ENCODE data around the gene GALP. TPM values are rescaled to one million over a fixed set of nuclear protein-coding genes. Genes with fewer than 3 reads are reported as not detected.

GALP gene
- total RNA-seq, 2 experiments from 2014 or later = not detected

DNA sequence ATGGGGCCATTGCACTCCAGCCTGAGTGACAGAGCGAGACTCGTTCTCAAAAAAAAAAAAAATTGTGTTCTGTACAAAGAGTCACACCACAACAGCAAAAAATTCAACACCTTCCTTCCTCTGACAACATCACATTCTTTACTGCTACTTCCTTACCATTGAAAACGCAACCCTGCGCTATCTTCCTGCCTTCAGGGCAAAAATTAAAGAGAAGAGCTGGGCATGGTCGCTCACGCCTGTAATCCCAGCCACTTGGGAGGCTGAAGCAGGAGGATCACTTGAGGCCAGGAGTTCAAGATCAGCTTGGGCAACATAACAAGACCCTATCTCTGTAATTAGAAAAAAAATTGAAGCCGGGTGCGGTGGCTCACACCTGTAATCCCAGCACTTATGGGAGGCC is 44.2 kb upstream of the GALP start:
- intact Hi-C loops (cut with DNase I, micrococcal nuclease) = no loop called here
- DNase-seq (no peak), ATAC-seq (ENCODE audit: poor library complexity) (no peak)
- Mint-ChIP-seq H3K36me3 (ENCODE audit: low read depth) (no peaks in the 10 kb centered on the region), H3K4me3 (no peak overlapping the region), H3K27ac (no peak overlapping the region), H3K4me1 (ENCODE audit: low read depth) (no peaks in the 10 kb centered on the region), H3K9me3 (no peaks in the 10 kb centered on the region), H3K27me3 (no peaks in the 10 kb centered on the region)
- Histone ChIP-seq H3K27ac (ENCODE audit: low read depth in 1 of 2, low read length in 2 of 2) (no peak overlapping the region), H3K36me3 (ENCODE audit: insufficient read depth, low read length) (no peaks in the 10 kb centered on the region), H3K4me1 (ENCODE audit: insufficient read depth, low read length) (no peaks in the 10 kb centered on the region), H3K9me3 (ENCODE audit: control insufficient read depth in 1 of 2, insufficient read depth in 1 of 2, low read length in 2 of 2) (no peaks in the 10 kb centered on the region), H3K27me3 (ENCODE audit: control insufficient read depth in 1 of 2, insufficient read depth in 2 of 2, low read length in 2 of 2) (no peaks in the 10 kb centered on the region), H3K4me3 (ENCODE audit: low read length) (no peak overlapping the region)
- CTCF ChIA-PET = no interaction called here
- TF ChIP-seq, protein P1, sequence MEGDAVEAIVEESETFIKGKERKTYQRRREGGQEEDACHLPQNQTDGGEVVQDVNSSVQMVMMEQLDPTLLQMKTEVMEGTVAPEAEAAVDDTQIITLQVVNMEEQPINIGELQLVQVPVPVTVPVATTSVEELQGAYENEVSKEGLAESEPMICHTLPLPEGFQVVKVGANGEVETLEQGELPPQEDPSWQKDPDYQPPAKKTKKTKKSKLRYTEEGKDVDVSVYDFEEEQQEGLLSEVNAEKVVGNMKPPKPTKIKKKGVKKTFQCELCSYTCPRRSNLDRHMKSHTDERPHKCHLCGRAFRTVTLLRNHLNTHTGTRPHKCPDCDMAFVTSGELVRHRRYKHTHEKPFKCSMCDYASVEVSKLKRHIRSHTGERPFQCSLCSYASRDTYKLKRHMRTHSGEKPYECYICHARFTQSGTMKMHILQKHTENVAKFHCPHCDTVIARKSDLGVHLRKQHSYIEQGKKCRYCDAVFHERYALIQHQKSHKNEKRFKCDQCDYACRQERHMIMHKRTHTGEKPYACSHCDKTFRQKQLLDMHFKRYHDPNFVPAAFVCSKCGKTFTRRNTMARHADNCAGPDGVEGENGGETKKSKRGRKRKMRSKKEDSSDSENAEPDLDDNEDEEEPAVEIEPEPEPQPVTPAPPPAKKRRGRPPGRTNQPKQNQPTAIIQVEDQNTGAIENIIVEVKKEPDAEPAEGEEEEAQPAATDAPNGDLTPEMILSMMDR (IDR thresholded peaks at IDR 0.05) = no peak
- POLR2A ChIA-PET = no interaction called here

DNA sequence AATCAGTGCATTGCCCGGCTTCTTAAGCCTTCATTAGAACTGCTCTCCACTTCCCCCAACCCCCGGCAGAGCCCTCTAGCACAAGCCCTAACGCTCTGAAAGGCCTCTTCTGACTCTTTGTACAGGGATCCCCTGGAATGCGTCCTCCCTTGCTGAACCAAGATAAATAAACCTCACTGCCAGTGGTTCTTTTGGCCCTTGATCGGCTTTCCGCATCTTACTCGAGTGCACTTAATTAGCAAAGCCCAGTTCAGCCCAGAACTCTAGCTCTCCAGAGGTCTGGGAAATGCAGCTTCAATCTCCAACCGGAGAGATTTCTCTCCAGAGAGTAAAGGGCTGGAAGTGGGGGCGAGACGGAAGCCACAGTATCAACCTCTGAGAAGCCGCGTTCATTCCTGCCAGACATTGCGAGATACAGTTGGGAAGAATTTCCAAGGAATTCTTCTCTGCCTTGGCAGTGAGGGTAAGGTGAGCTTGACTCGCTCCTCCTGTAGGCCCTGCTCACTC is 43.4 kb upstream of the GALP start:
- TF ChIP-seq, protein P1 (IDR thresholded peaks at IDR 0.05) = no peak
- Mint-ChIP-seq H3K36me3 (ENCODE audit: low read depth) (no peaks in the 10 kb centered on the region), H3K4me3 (no peak overlapping the region), H3K9me3 (no peaks in the 10 kb centered on the region), H3K27me3 (no peaks in the 10 kb centered on the region), H3K4me1 (ENCODE audit: low read depth) (no peaks in the 10 kb centered on the region), H3K27ac (no peak overlapping the region)
- Histone ChIP-seq H3K9me3 (ENCODE audit: control insufficient read depth in 1 of 2, insufficient read depth in 1 of 2, low read length in 2 of 2) (no peaks in the 10 kb centered on the region), H3K4me1 (ENCODE audit: insufficient read depth, low read length) (no peaks in the 10 kb centered on the region), H3K36me3 (ENCODE audit: insufficient read depth, low read length) (no peaks in the 10 kb centered on the region), H3K27ac (ENCODE audit: low read depth in 1 of 2, low read length in 2 of 2) (no peak overlapping the region), H3K27me3 (ENCODE audit: control insufficient read depth in 1 of 2, insufficient read depth in 2 of 2, low read length in 2 of 2) (no peaks in the 10 kb centered on the region), H3K4me3 (ENCODE audit: low read length) (no peak overlapping the region)
- CTCF ChIA-PET = no interaction called here
- POLR2A ChIA-PET = no interaction called here
- DNase-seq = no peak
- no peak for ATAC-seq (ENCODE audit: poor library complexity)
- intact Hi-C loops (cut with DNase I, micrococcal nuclease) = no loop called here

DNA sequence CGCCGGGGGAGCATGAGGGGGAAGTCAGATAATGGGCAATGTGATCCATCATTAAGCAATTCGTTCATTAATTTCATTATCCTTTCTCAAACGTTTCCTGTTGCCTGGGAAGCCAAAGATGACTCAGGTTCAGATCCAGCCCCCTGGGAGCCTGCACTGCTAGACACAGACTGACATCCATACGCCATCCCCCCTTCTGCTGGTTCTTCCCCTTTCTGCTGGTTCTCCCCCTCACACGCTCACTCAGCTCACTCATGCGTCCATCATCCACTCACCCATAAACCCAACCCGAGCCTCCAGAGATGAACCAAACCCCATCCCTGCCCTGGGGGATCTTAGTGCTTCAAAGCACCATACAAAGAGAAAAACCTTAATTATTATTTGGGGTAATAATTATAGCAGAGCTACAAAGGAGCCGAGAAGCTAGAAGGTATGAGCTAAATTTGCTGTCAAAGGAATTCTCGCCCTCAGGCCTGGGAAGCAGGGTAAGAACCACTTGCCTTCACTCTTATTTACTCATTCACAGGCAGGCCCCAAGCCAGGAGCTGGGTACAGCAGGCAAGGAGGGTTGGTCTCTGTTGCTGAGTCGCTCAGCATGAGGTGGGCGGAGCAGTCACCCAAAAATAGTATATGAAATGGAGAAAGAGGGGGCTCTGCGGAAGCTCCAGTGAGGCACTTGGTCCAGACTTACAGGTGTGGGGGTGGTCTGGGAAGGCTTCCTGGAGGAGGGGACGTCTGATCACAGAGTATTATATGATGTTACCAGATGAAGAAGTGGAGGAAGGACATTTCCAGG is 41.8 kb upstream of the GALP start:
- Histone ChIP-seq H3K4me1 (ENCODE audit: insufficient read depth, low read length) (no peaks in the 10 kb centered on the region), H3K4me3 (ENCODE audit: low read length) (no peak overlapping the region), H3K27me3 (ENCODE audit: control insufficient read depth in 1 of 2, insufficient read depth in 2 of 2, low read length in 2 of 2) (no peaks in the 10 kb centered on the region), H3K27ac (ENCODE audit: low read depth in 1 of 2, low read length in 2 of 2) (no peak overlapping the region), H3K36me3 (ENCODE audit: insufficient read depth, low read length) (no peaks in the 10 kb centered on the region), H3K9me3 (ENCODE audit: control insufficient read depth in 1 of 2, insufficient read depth in 1 of 2, low read length in 2 of 2) (no peaks in the 10 kb centered on the region)
- CTCF ChIA-PET = no interaction called here
- Mint-ChIP-seq H3K4me3 (no peak overlapping the region), H3K36me3 (ENCODE audit: low read depth) (no peaks in the 10 kb centered on the region), H3K27me3 (no peaks in the 10 kb centered on the region), H3K27ac (no peak overlapping the region), H3K9me3 (no peaks in the 10 kb centered on the region), H3K4me1 (ENCODE audit: low read depth) (no peaks in the 10 kb centered on the region)
- POLR2A ChIA-PET = no interaction called here
- intact Hi-C loops (cut with DNase I, micrococcal nuclease) = no loop called here
- ATAC-seq (ENCODE audit: poor library complexity) = no peak
- TF ChIP-seq, protein P1 (IDR thresholded peaks at IDR 0.05) = no peak
- DNase-seq = no peak
